ENCODE measurements around the gene DGKH.
A peak's percentile ranks its signal among the peaks of the same experiment; 100 is the strongest.
"Not testable (repeated sequence)": the region's sequence is repeated elsewhere in the genome, so short reads cannot be mapped to it uniquely, and the experiment has no call there.

Gene DGKH

GRCh38 chr13:42078128-42078808 lies 29.8 kb downstream of the DGKH start:
- DNase-seq: no peak

GRCh38 chr13:42083138-42083770 lies 34.8 kb downstream of the DGKH start:
- DNase-seq: no peak

GRCh38 chr13:42084722-42085121 lies 36.3 kb downstream of the DGKH start:
- DNase-seq: no peak

- no peak for DNase-seq
These were observed 38.1 kb downstream of the DGKH start for GRCh38 chr13:42086582-42086981.

GRCh38 chr13:42094516-42095040 lies 46.1 kb downstream of the DGKH start:
- no peak for DNase-seq

GRCh38 chr13:42096222-42096621 lies 47.8 kb downstream of the DGKH start:
- not testable (repeated sequence) for DNase-seq

GRCh38 chr13:42099962-42100675 lies 51.7 kb downstream of the DGKH start:
- DNase-seq: no peak

- no peak for DNase-seq
These were observed 52.5 kb downstream of the DGKH start for GRCh38 chr13:42100960-42101359.

- DNase-seq: no peak
These were observed 53.6 kb downstream of the DGKH start for GRCh38 chr13:42101821-42102585.

- no peak for DNase-seq
These were observed 54.8 kb downstream of the DGKH start for GRCh38 chr13:42102961-42103865.

GRCh38 chr13:42106998-42107397 lies 58.5 kb downstream of the DGKH start:
- DNase-seq: no peak

GRCh38 chr13:42107421-42107820 lies 59.0 kb downstream of the DGKH start:
- DNase-seq: no peak

- DNase-seq: no peak
These were observed 59.8 kb downstream of the DGKH start for GRCh38 chr13:42108217-42108616.

GRCh38 chr13:42109957-42110356 lies 61.5 kb downstream of the DGKH start:
- DNase-seq: no peak

- DNase-seq: peak; percentile 58
These were observed 62.1 kb downstream of the DGKH start for GRCh38 chr13:42110410-42111155.

- DNase-seq: no peak
These were observed 64.4 kb downstream of the DGKH start for GRCh38 chr13:42112864-42113263.

- DNase-seq: no peak
These were observed 65.0 kb downstream of the DGKH start for GRCh38 chr13:42113478-42113877.

- DNase-seq: no peak
These were observed 65.8 kb downstream of the DGKH start for GRCh38 chr13:42114278-42114677.

GRCh38 chr13:42114912-42115311 lies 66.5 kb downstream of the DGKH start:
- DNase-seq: no peak

- DNase-seq: no peak
These were observed 67.8 kb downstream of the DGKH start for GRCh38 chr13:42116225-42116624.

GRCh38 chr13:42119041-42119440 lies 70.6 kb downstream of the DGKH start:
- DNase-seq: no peak
